A549 (cell line): ENCODE measurements around the gene PITPNC1.

Experiments
- CEBPB ChIP-seq, 2 experiments: fragments of >200 bp in 1 of 2; sonication (Bioruptor Twin) in 1 of 2; formaldehyde crosslinking in 1 of 2; IDR thresholded peaks; 2 replicates each; pipeline ENCODE4 v1.6.1; 2012 to 2016
- CTCF ChIP-seq: fragments of >200 bp; sonication (Bioruptor Twin); formaldehyde crosslinking; IDR thresholded peaks from 3 replicates; pipeline ENCODE4 v1.5.1; 2016
- RCOR1 ChIP-seq: fragments of 150-350 bp; IDR thresholded peaks from 2 replicates; pipeline ENCODE4 v1.6.1; 2014; ENCODE audit warnings: antibody characterized with exemption, low read length, low read depth
- TF ChIP-seq, protein P1 (sequence below): IDR thresholded peaks from 2 replicates; pipeline ENCODE4 v1.6.1; 2012

DNA sequence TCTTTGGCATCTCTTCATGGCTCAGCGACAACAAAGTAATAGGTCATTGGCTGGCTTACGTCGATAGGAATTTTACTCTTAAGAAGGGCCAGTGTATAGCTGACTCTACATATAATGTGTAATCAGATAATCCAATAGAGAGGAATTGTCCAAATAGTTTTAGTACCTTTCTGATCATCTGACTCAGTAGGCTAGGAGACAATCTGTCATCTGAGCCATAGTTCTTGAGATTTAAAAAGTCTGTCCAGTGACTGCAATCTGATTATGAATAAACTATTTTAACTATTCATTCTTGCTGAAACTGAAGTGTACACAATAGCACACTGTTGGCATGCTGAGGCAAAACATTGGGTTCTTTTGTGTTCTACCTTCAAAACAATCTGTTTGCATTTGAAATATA is 319.3 kb downstream of the PITPNC1 start:
- no peak for TF ChIP-seq CEBPB (IDR thresholded peaks at IDR 0.05)
- TF ChIP-seq RCOR1, result no peak
- TF ChIP-seq, protein P1, sequence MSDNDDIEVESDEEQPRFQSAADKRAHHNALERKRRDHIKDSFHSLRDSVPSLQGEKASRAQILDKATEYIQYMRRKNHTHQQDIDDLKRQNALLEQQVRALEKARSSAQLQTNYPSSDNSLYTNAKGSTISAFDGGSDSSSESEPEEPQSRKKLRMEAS, result no peak
- no peak for TF ChIP-seq CTCF
